HG02852 (cell line): Measurements from ENCODE around the gene TMPO.
"Not testable (repeated sequence)": the region's sequence is repeated elsewhere in the genome, so short reads cannot be mapped to it uniquely, and the experiment has no call there.

Experiments used
- ATAC-seq: cut with Tn5 transposase; IDR thresholded peaks from one replicate; pipeline ENCODE4 v1.9.1; 2021; ENCODE audit warnings: mild to moderate bottlenecking, moderate library complexity; ENCODE audit not compliant: unreplicated experiment

TMPO gene

DNA sequence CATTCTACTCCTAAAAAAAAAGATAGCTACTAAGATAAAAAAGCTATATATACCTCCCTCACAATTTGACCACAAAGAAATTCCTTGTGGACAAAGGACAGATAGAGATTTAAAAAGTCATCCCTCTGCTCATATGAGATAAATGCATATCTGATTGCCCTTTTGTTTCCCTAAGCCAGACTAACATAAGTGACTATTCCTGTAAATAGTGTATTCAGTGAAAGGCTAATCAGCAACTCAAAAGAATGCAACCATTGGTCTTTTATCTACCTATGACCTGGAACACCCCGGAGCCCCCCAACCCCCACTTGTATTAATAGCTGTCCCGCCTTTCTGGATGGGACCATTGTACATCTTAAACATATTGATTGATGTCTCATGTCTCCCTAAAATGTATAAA lies 6.3 kb upstream of the TMPO start:
- ATAC-seq: no peak

GRCh38 chr12:98511806-98512205 lies 3.6 kb upstream of the TMPO start:
- ATAC-seq: not testable (repeated sequence)

- ATAC-seq: no peak
These were observed 1.7 kb upstream of the TMPO start for GRCh38 chr12:98513379-98514322.

DNA sequence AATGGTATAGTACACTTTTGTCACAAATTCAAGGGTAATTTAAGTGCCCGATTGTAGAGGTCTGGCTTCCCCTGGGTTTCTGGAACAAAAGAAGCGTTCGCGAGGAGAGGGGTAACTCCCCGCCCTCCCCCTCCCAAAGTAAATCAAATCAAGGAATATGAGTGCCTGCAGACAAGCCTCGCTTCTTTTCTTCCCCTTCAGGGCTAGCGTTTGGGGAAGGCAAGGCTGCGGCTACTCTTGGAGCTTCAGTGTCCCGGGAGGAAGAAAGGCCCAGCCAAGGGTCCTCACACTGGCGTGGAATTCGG lies 456 bp upstream of the TMPO start:
- ATAC-seq: no peak

DNA sequence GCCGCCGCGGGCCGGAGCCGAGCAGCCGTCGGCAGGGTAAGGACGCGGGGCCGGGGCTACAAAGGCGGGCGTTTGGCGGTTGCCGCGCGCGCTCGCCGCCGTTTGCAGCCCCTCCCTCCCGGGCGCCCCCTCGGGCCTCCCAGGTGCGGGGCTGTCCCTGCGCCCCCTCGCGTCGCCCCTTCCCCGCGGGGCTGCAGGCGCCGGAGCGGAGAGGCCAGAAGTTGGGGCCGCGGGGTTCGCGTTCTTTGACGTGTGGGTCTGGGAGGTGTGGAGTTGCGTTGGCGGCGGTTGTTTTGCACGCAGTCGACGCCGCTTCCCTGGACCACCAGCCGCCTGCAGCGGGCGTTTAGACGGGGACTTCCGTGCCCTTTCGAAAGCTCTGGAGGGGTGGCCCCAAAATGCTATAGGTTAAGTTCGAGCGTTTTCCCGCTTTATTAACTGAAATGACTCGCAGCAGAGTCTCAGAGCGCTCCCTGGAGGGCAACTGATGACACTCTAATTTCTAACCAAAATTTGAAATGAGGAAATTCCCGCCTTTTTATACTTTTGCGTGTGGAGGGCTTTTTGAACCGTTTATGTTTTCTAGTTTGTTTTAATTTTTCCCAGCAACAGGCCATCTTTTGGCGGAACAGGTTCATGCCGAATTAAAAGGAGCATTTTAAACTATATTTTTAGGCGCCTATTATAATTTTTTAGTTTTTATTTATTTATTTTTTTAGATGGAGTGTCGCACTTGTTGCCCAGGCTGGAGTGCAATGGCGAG lies 902 bp downstream of the TMPO start:
- ATAC-seq: peak; percentile 53

GRCh38 chr12:98519257-98519907 lies 4.0 kb downstream of the TMPO start:
- no peak for ATAC-seq

GRCh38 chr12:98530068-98530467 lies 14.7 kb downstream of the TMPO start:
- ATAC-seq: no peak

DNA sequence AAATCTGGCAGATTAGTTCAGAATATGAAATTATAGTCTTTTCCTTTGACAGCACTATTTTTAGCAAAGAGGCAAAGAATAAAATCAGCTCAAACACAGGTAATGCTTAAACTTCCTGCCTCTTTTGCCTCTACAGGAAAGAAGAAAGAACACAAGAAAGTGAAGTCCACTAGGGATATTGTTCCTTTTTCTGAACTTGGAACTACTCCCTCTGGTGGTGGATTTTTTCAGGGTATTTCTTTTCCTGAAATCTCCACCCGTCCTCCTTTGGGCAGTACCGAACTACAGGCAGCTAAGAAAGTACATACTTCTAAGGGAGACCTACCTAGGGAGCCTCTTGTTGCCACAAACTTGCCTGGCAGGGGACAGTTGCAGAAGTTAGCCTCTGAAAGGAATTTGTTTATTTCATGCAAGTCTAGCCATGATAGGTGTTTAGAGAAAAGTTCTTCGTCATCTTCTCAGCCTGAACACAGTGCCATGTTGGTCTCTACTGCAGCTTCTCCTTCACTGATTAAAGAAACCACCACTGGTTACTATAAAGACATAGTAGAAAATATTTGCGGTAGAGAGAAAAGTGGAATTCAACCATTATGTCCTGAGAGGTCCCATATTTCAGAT lies 17.4 kb downstream of the TMPO start:
- no peak for ATAC-seq

GRCh38 chr12:98533723-98534251 lies 18.4 kb downstream of the TMPO start:
- no peak for ATAC-seq

- no peak for ATAC-seq
These were observed 22.6 kb downstream of the TMPO start for GRCh38 chr12:98538031-98538430.

GRCh38 chr12:98543701-98544100 lies 28.3 kb downstream of the TMPO start:
- ATAC-seq: no peak

- no peak for ATAC-seq
These were observed 29.4 kb downstream of the TMPO start for GRCh38 chr12:98544751-98545150.

- ATAC-seq: no peak
These were observed 34.2 kb downstream of the TMPO start for GRCh38 chr12:98549371-98550110.

GRCh38 chr12:98551787-98552186 lies 36.4 kb downstream of the TMPO start:
- no peak for ATAC-seq

- ATAC-seq: not testable (repeated sequence)
These were observed 42.7 kb downstream of the TMPO start for GRCh38 chr12:98558097-98558496.

- no peak for ATAC-seq
These were observed 44.3 kb downstream of the TMPO start for GRCh38 chr12:98559666-98560065.

DNA sequence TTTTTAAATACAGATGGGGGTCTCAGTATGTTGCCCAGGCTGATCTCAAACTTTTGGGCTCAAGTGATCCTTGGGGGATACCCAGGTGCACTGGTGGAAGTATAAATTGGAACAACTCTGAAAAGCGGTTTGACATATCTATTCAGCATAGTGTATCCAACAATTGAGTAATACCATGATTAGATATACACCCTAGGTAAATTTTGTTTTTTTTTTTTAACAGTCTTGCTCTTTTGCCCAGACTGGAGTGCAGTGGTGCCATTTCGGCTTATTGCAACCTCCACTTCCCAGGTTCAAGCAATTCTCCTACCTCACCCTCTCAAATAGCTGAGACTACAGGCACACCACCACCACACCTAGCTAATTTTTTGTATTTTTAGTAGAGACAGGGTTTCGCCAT lies 46.5 kb downstream of the TMPO start:
- no peak for ATAC-seq

DNA sequence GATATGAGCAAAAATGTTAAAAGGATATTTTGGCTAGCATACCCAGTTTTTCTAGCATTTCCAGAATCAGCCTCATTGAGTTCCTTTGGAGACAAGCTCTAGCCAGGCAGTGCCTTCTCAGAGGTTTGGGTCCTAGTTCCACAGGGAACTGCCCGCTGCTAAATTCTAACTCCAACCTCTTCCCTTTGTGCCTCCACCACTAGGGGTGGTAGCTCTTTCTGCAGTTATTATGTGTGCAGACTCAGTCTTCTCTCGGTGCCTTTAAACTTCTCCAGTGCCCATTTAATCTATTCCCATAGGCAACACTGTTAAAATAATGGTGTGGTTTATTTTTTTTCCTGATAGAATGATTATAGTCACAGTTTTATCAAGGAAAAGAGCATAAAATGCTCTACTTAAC lies 56.6 kb downstream of the TMPO start:
- no peak for ATAC-seq

GRCh38 chr12:98574110-98574509 lies 58.7 kb downstream of the TMPO start:
- ATAC-seq: no peak

- ATAC-seq: no peak
These were observed 59.6 kb downstream of the TMPO start for GRCh38 chr12:98575013-98575412.
